Measurements from ENCODE around the gene PRKN.

The PRKN gene

DNA sequence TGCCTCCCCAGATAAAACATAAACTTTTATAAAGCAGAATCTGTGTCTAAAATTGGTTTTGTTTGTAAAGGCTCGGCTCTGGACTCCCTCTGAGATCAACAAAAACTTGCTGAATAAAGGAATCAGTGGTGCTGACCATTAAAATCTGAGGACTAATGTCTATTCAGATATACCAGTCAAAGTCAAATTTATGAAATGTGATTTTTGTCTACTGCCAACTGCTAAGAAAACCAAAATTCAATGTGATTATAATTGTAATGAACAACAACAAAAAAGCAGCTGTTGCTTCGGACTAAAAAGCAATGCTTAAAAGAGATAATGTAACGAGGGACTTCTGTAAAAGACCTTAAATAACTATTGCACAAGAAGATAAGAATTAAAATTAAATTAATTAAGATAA lies 26.6 kb downstream of the PRKN start (continued):
- TF ChIP-seq ZNF701 (tag by site-specific recombination; IDR thresholded peaks at IDR 0.05) (no peak), ZNF571 (tag by site-specific recombination; IDR thresholded peaks at IDR 0.05) (no peak), ZNF600 (tag by site-specific recombination; IDR thresholded peaks at IDR 0.05) (no peak), OSR2 (tag by site-specific recombination; IDR thresholded peaks at IDR 0.05) (no peak), HOXA7 (CRISPR knock-in tag; IDR thresholded peaks at IDR 0.05; ENCODE audit: borderline replicate concordance) (no peak), SETDB1 (IDR thresholded peaks at IDR 0.05; ENCODE audit: insufficient read length, low read length) (no peak), ZNF341 (tag by site-specific recombination; IDR thresholded peaks at IDR 0.05; ENCODE audit: low read depth) (no peak), FEZF1 (tag by site-specific recombination; IDR thresholded peaks at IDR 0.05) (no peak)
- TF ChIP-seq, protein P1, sequence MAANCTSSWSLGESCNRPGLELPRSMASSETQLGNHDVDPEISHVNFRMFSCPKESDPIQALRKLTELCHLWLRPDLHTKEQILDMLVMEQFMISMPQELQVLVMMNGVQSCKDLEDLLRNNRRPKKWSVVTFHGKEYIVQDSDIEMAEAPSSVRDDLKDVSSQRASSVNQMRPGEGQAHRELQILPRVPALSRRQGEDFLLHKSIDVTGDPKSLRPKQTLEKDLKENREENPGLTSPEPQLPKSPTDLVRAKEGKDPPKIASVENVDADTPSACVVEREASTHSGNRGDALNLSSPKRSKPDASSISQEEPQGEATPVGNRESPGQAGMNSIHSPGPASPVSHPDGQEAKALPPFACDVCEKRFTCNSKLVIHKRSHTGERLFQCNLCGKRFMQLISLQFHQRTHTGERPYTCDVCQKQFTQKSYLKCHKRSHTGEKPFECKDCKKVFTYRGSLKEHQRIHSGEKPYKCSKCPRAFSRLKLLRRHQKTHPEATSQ (tag by site-specific recombination; IDR thresholded peaks at IDR 0.05): no peak
- TF ChIP-seq, protein P2, sequence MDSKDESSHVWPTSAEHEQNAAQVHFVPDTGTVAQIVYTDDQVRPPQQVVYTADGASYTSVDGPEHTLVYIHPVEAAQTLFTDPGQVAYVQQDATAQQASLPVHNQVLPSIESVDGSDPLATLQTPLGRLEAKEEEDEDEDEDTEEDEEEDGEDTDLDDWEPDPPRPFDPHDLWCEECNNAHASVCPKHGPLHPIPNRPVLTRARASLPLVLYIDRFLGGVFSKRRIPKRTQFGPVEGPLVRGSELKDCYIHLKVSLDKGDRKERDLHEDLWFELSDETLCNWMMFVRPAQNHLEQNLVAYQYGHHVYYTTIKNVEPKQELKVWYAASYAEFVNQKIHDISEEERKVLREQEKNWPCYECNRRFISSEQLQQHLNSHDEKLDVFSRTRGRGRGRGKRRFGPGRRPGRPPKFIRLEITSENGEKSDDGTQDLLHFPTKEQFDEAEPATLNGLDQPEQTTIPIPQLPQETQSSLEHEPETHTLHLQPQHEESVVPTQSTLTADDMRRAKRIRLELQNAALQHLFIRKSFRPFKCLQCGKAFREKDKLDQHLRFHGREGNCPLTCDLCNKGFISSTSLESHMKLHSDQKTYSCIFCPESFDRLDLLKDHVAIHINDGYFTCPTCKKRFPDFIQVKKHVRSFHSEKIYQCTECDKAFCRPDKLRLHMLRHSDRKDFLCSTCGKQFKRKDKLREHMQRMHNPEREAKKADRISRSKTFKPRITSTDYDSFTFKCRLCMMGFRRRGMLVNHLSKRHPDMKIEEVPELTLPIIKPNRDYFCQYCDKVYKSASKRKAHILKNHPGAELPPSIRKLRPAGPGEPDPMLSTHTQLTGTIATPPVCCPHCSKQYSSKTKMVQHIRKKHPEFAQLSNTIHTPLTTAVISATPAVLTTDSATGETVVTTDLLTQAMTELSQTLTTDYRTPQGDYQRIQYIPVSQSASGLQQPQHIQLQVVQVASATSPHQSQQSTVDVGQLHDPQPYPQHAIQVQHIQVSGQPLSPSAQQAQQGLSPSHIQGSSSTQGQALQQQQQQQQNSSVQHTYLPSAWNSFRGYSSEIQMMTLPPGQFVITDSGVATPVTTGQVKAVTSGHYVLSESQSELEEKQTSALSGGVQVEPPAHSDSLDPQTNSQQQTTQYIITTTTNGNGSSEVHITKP (tag by site-specific recombination; IDR thresholded peaks at IDR 0.05): no peak

DNA sequence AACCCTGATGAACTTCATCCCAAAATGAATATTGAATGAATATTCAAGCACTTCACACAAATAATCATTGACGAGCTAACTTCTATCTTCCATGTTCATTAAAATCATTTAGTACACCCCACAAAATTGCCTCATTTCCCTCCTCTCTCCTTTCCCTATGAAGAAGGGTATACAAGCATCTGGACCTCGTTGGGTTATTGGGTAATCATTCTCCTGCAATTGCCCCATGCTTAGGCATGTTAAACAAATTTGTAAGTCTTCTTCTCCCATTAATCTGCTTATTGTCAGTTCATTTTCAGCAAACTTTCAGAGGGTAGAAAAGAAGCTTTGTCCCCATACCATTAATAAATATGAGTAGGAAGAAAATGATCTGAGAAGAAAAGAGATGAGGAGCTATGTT lies 27.6 kb downstream of the PRKN start:
- TF ChIP-seq HOXA7 (CRISPR knock-in tag; IDR thresholded peaks at IDR 0.05; ENCODE audit: borderline replicate concordance) (no peak), ZSCAN23 (tag by site-specific recombination; IDR thresholded peaks at IDR 0.05) (no peak), ZNF223 (tag by site-specific recombination; IDR thresholded peaks at IDR 0.05) (no peak), ZNF514 (tag by site-specific recombination; IDR thresholded peaks at IDR 0.05) (no peak), ZBTB20 (tag by site-specific recombination; IDR thresholded peaks at IDR 0.05) (no peak), KLF16 (tag by site-specific recombination; IDR thresholded peaks at IDR 0.05) (no peak), ZNF830 (tag by site-specific recombination; IDR thresholded peaks at IDR 0.05; ENCODE audit: low read depth) (no peak), SP7 (tag by site-specific recombination; IDR thresholded peaks at IDR 0.05) (no peak), ZNF391 (tag by site-specific recombination; IDR thresholded peaks at IDR 0.05; ENCODE audit: borderline replicate concordance, low read depth) (no peak), ZNF266 (tag by site-specific recombination; IDR thresholded peaks at IDR 0.05; ENCODE audit: low read depth) (no peak), GFI1B (tag by site-specific recombination; IDR thresholded peaks at IDR 0.05) (no peak), ZBTB1 (tag by site-specific recombination; IDR thresholded peaks at IDR 0.05) (no peak), ZNF624 (tag by site-specific recombination; IDR thresholded peaks at IDR 0.05) (no peak), ZNF112 (tag by site-specific recombination; IDR thresholded peaks at IDR 0.05) (no peak), ZNF555 (tag by site-specific recombination; conservative IDR thresholded peaks at IDR 0.05) (no peak)
- TF ChIP-seq, protein P3, sequence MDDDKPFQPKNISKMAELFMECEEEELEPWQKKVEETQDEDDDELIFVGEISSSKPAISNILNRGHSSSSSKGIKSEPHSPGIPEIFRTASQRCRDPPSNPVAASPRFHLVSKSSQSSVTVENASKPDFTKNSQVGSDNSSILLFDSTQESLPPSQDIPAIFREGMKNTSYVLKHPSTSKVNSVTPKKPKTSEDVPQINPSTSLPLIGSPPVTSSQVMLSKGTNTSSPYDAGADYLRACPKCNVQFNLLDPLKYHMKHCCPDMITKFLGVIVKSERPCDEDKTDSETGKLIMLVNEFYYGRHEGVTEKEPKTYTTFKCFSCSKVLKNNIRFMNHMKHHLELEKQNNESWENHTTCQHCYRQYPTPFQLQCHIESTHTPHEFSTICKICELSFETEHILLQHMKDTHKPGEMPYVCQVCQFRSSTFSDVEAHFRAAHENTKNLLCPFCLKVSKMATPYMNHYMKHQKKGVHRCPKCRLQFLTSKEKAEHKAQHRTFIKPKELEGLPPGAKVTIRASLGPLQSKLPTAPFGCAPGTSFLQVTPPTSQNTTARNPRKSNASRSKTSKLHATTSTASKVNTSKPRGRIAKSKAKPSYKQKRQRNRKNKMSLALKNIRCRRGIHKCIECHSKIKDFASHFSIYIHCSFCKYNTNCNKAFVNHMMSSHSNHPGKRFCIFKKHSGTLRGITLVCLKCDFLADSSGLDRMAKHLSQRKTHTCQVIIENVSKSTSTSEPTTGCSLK (tag by site-specific recombination; IDR thresholded peaks at IDR 0.05): no peak
- TF ChIP-seq, protein P4, sequence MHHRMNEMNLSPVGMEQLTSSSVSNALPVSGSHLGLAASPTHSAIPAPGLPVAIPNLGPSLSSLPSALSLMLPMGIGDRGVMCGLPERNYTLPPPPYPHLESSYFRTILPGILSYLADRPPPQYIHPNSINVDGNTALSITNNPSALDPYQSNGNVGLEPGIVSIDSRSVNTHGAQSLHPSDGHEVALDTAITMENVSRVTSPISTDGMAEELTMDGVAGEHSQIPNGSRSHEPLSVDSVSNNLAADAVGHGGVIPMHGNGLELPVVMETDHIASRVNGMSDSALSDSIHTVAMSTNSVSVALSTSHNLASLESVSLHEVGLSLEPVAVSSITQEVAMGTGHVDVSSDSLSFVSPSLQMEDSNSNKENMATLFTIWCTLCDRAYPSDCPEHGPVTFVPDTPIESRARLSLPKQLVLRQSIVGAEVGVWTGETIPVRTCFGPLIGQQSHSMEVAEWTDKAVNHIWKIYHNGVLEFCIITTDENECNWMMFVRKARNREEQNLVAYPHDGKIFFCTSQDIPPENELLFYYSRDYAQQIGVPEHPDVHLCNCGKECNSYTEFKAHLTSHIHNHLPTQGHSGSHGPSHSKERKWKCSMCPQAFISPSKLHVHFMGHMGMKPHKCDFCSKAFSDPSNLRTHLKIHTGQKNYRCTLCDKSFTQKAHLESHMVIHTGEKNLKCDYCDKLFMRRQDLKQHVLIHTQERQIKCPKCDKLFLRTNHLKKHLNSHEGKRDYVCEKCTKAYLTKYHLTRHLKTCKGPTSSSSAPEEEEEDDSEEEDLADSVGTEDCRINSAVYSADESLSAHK (tag by site-specific recombination; IDR thresholded peaks at IDR 0.05): no peak
- H3K9me3 ChIP-seq (ENCODE audit: control insufficient read depth, insufficient read depth, low read depth, low read length): no peaks in the 10 kb centered on the region
- H3K4me1 ChIP-seq (ENCODE audit: control insufficient read depth, insufficient read depth, low read length): no peaks in the 10 kb centered on the region
- ChIA-PET CTCF (interaction anchor here (0.6 kb wide), 1 partner anchor 1326 kb away, joined by 4 read pairs; no protein-coding TSS in a partner anchor), POLR2A (no interaction called here)
- H3K36me3 ChIP-seq (ENCODE audit: control insufficient read depth in 2 of 2, insufficient read depth in 1 of 2, low read length in 2 of 2): no peaks in the 10 kb centered on the region
- no peak overlapping the region for H3K27ac ChIP-seq (ENCODE audit: extremely low read depth, low read depth, low read length)
- H3K4me3 ChIP-seq (ENCODE audit: low read depth, low read length): no peak overlapping the region
